CD4-positive, alpha-beta T cell treated with Interleukin-15 for 4 hours (primary cell): ENCODE data around the gene TANK.

Source experiments
- DNase-seq: peaks from one replicate; pipeline ENCODE4 v3.0.0-alpha.2; 2020; ENCODE audit warnings: low spot score

The TANK gene

GRCh38 chr2:161134547-161135518 lies 25.4 kb upstream of the TANK start:
- DNase-seq, result no peak

- DNase-seq, result no peak
These were observed 24.2 kb upstream of the TANK start for GRCh38 chr2:161135951-161136593.

- peak; percentile 77 for DNase-seq
These were observed 23.4 kb upstream of the TANK start for GRCh38 chr2:161136696-161137324.

- peak; percentile 49 for DNase-seq
These were observed 21.8 kb upstream of the TANK start for GRCh38 chr2:161138429-161138828.

- DNase-seq, result peak; percentile 57
These were observed 20.9 kb upstream of the TANK start for GRCh38 chr2:161139098-161139987.

- no peak for DNase-seq
These were observed 19.2 kb upstream of the TANK start for GRCh38 chr2:161141033-161141432.

GRCh38 chr2:161146209-161146775 lies 13.9 kb upstream of the TANK start:
- no peak for DNase-seq

GRCh38 chr2:161146996-161147395 lies 13.2 kb upstream of the TANK start:
- DNase-seq, result no peak

GRCh38 chr2:161147856-161148255 lies 12.4 kb upstream of the TANK start:
- DNase-seq, result no peak

GRCh38 chr2:161150704-161151103 lies 9.5 kb upstream of the TANK start:
- DNase-seq, result no peak

- no peak for DNase-seq
These were observed 7.9 kb upstream of the TANK start for GRCh38 chr2:161152302-161152701.

GRCh38 chr2:161158882-161159281 lies 1.3 kb upstream of the TANK start:
- no peak for DNase-seq

GRCh38 chr2:161159456-161160225 lies 587 bp upstream of the TANK start:
- DNase-seq, result no peak

GRCh38 chr2:161161074-161161706 lies 962 bp downstream of the TANK start:
- DNase-seq, result peak; percentile 48

- no peak for DNase-seq
These were observed 3.2 kb downstream of the TANK start for GRCh38 chr2:161163440-161163839.

- DNase-seq, result no peak
These were observed 3.9 kb downstream of the TANK start for GRCh38 chr2:161164161-161164560.

GRCh38 chr2:161165266-161165665 lies 5.0 kb downstream of the TANK start:
- no peak for DNase-seq

- DNase-seq, result no peak
These were observed 5.6 kb downstream of the TANK start for GRCh38 chr2:161165811-161166210.

GRCh38 chr2:161166538-161167409 lies 6.5 kb downstream of the TANK start:
- DNase-seq, result peak; percentile 82
